ENCODE data around the gene PRR23A.

The PRR23A gene

GRCh38 chr3:138987181-138987580, 18.9 kb downstream of the PRR23A start:
- H3K27ac ChIP-seq: no peak overlapping the region
- TF ChIP-seq ZFX (IDR thresholded peaks at IDR 0.05; ENCODE audit: borderline replicate concordance) (no peak), CTCF (IDR thresholded peaks at IDR 0.05) (no peak)

GRCh38 chr3:138985932-138986331, 20.1 kb downstream of the PRR23A start:
- TF ChIP-seq ZFX (IDR thresholded peaks at IDR 0.05; ENCODE audit: borderline replicate concordance) (no peak), CTCF (IDR thresholded peaks at IDR 0.05) (no peak)
- H3K27ac ChIP-seq: no peak overlapping the region

GRCh38 chr3:138984816-138985215, 21.3 kb downstream of the PRR23A start:
- H3K27ac ChIP-seq: no peak overlapping the region
- TF ChIP-seq ZFX (IDR thresholded peaks at IDR 0.05; ENCODE audit: borderline replicate concordance) (no peak), CTCF (IDR thresholded peaks at IDR 0.05) (no peak)

GRCh38 chr3:138976047-138976446, 30.0 kb downstream of the PRR23A start:
- TF ChIP-seq CTCF (IDR thresholded peaks at IDR 0.05): no peak
- TF ChIP-seq ZFX (IDR thresholded peaks at IDR 0.05; ENCODE audit: borderline replicate concordance): no peak
- no peak overlapping the region for H3K27ac ChIP-seq

GRCh38 chr3:138975351-138975750, 30.7 kb downstream of the PRR23A start:
- TF ChIP-seq CTCF (IDR thresholded peaks at IDR 0.05): no peak
- TF ChIP-seq ZFX (IDR thresholded peaks at IDR 0.05; ENCODE audit: borderline replicate concordance): no peak
- no peak overlapping the region for H3K27ac ChIP-seq

- TF ChIP-seq CTCF (IDR thresholded peaks at IDR 0.05): no peak
- no peak for TF ChIP-seq ZFX (IDR thresholded peaks at IDR 0.05; ENCODE audit: borderline replicate concordance)
Observed at GRCh38 chr3:138974462-138974861, 31.6 kb downstream of the PRR23A start.

GRCh38 chr3:138972941-138973340, 33.1 kb downstream of the PRR23A start:
- H3K27ac ChIP-seq: no peak overlapping the region
- TF ChIP-seq ZFX (IDR thresholded peaks at IDR 0.05; ENCODE audit: borderline replicate concordance) (no peak), CTCF (IDR thresholded peaks at IDR 0.05) (no peak)

More at GRCh38 chr3:138974462-138974861, 31.6 kb downstream of the PRR23A start:
- no peak overlapping the region for H3K27ac ChIP-seq
